ENCODE data around the gene ZNF865. TPM values are rescaled to one million over a fixed set of nuclear protein-coding genes. Genes with fewer than 3 reads are reported as not detected.

ZNF865 gene
- total RNA-seq, 1 experiment from 2014 or later = 21.7 TPM

DNA sequence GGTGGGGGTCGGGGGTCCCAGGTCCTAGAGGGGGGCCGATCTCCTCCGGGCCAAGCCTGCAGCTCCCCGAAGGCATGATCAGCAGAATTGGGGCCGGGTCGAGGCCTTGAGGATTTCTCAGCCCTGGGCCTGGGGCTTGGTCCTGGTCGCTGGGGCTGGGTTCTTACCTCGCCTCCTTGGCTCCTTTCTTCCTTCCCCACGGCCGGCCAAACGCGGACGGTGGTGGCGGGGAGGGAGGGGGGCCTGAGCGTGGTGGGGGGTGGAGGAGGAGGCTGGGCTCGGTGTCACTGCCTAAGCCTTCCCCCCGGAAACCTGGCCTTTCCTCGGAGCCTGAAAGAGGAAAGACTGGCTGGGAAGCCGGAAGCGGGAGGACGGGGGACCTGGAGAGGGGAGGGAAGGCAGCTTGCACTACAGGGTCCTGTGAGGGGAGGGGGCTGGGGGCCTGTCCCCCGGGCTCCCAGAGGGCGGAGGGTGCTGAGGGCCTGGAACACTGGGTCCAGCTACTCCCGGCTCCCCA lies 24.8 kb upstream of the ZNF865 start, which contains the start of gene ZNF579 (continued):
- TF ChIP-seq ZSCAN18 (CRISPR knock-in tag; IDR thresholded peaks at IDR 0.05) = no peak
- TF ChIP-seq, protein P1, sequence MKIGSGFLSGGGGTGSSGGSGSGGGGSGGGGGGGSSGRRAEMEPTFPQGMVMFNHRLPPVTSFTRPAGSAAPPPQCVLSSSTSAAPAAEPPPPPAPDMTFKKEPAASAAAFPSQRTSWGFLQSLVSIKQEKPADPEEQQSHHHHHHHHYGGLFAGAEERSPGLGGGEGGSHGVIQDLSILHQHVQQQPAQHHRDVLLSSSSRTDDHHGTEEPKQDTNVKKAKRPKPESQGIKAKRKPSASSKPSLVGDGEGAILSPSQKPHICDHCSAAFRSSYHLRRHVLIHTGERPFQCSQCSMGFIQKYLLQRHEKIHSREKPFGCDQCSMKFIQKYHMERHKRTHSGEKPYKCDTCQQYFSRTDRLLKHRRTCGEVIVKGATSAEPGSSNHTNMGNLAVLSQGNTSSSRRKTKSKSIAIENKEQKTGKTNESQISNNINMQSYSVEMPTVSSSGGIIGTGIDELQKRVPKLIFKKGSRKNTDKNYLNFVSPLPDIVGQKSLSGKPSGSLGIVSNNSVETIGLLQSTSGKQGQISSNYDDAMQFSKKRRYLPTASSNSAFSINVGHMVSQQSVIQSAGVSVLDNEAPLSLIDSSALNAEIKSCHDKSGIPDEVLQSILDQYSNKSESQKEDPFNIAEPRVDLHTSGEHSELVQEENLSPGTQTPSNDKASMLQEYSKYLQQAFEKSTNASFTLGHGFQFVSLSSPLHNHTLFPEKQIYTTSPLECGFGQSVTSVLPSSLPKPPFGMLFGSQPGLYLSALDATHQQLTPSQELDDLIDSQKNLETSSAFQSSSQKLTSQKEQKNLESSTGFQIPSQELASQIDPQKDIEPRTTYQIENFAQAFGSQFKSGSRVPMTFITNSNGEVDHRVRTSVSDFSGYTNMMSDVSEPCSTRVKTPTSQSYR (CRISPR knock-in tag; IDR thresholded peaks at IDR 0.05) = 0 out of 2 replicates have a peak, but pooled peaks have one; percentile 15

GRCh38 chr19:55581145-55581822 lies 24.2 kb upstream of the ZNF865 start:
- H3K4me1 Mint-ChIP-seq = peaks cover 12% of the 10 kb centered on the region
- ChIA-PET POLR2A (interaction anchor here (1.1 to 1.2 kb wide), 3 partner anchors 18 to 43 kb away, joined by 3 to 7 read pairs (median 3); partner anchors contain the start of genes FIZ1 and ZNF784), CTCF (interaction anchor here (0.5 to 2.0 kb wide), 5 partner anchors 18 to 435 kb away, joined by 5 to 20 read pairs (median 5); partner anchors contain the start of genes FIZ1 and ZNF865)
- H3K4me3 Mint-ChIP-seq = peak overlapping the region; percentile 86
- peak; percentile 3; the same call in 1 of the 2 replicates for ATAC-seq
- peak overlapping the region; percentile 90; the same call in 1 of the 2 replicates for H3K27ac Mint-ChIP-seq
- H3K27me3 Mint-ChIP-seq (ENCODE audit: low read depth) = peaks cover 20% of the 10 kb centered on the region
- no peaks in the 10 kb centered on the region for H3K9me3 Mint-ChIP-seq
- peaks cover 10% of the 10 kb centered on the region for H3K36me3 Mint-ChIP-seq
- peak; percentile 66 for DNase-seq (ENCODE audit: low spot score)
- TF ChIP-seq SMAD4 (CRISPR knock-in tag; IDR thresholded peaks at IDR 0.05) = peak; percentile 64; the same call in 1 of the 2 replicates
- no peak for TF ChIP-seq MXD4 (CRISPR knock-in tag; IDR thresholded peaks at IDR 0.05; ENCODE audit: borderline replicate concordance)
- 0 out of 2 replicates have a peak, but pooled peaks have one; percentile 56 for TF ChIP-seq E2F4 (CRISPR knock-in tag; IDR thresholded peaks at IDR 0.05; ENCODE audit: borderline replicate concordance, low read depth)
- TF ChIP-seq FOXJ3 (CRISPR knock-in tag; IDR thresholded peaks at IDR 0.05; ENCODE audit: borderline replicate concordance) = peak; percentile 74; the same call in 1 of the 2 replicates
- no peak for TF ChIP-seq NFATC4 (CRISPR knock-in tag; IDR thresholded peaks at IDR 0.05)
- TF ChIP-seq NFE2L1 (CRISPR knock-in tag; IDR thresholded peaks at IDR 0.05) = peak; percentile 37; the same call in 1 of the 2 replicates
- TF ChIP-seq, protein P2, sequence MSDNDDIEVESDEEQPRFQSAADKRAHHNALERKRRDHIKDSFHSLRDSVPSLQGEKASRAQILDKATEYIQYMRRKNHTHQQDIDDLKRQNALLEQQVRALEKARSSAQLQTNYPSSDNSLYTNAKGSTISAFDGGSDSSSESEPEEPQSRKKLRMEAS (CRISPR knock-in tag; IDR thresholded peaks at IDR 0.05) = no peak; the same call in 1 of the 2 replicates
- TF ChIP-seq, protein P3, sequence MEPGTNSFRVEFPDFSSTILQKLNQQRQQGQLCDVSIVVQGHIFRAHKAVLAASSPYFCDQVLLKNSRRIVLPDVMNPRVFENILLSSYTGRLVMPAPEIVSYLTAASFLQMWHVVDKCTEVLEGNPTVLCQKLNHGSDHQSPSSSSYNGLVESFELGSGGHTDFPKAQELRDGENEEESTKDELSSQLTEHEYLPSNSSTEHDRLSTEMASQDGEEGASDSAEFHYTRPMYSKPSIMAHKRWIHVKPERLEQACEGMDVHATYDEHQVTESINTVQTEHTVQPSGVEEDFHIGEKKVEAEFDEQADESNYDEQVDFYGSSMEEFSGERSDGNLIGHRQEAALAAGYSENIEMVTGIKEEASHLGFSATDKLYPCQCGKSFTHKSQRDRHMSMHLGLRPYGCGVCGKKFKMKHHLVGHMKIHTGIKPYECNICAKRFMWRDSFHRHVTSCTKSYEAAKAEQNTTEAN (CRISPR knock-in tag; IDR thresholded peaks at IDR 0.05) = no peak
- 0 out of 2 replicates have a peak, but pooled peaks have one; percentile 61 for TF ChIP-seq ZNF219 (CRISPR knock-in tag; IDR thresholded peaks at IDR 0.05; ENCODE audit: borderline replicate concordance)
- TF ChIP-seq USF1 (CRISPR knock-in tag; IDR thresholded peaks at IDR 0.05) = no peak; the same call in 1 of the 2 replicates
- no peak for TF ChIP-seq RELA (CRISPR knock-in tag; IDR thresholded peaks at IDR 0.05; ENCODE audit: borderline replicate concordance)
- TF ChIP-seq SMAD3 (CRISPR knock-in tag; IDR thresholded peaks at IDR 0.05; ENCODE audit: borderline replicate concordance) = peak; percentile 39; the same call in 1 of the 2 replicates
- TF ChIP-seq KAT7 (CRISPR knock-in tag; IDR thresholded peaks at IDR 0.05; ENCODE audit: borderline replicate concordance) = peak; percentile 47; the same call in 1 of the 2 replicates
- peak; percentile 69; the same call in 1 of the 2 replicates for TF ChIP-seq ETV6 (CRISPR knock-in tag; IDR thresholded peaks at IDR 0.05)
- TF ChIP-seq ZNF512 (CRISPR knock-in tag; IDR thresholded peaks at IDR 0.05; ENCODE audit: borderline replicate concordance) = no peak
- no peak for TF ChIP-seq ZNF416 (CRISPR knock-in tag; IDR thresholded peaks at IDR 0.05)
- TF ChIP-seq CDX4 (CRISPR knock-in tag; IDR thresholded peaks at IDR 0.05; ENCODE audit: borderline replicate concordance) = no peak
- TF ChIP-seq RORB (CRISPR knock-in tag; IDR thresholded peaks at IDR 0.05) = no peak
- peak; percentile 92 for TF ChIP-seq GTF2I (CRISPR knock-in tag; conservative IDR thresholded peaks at IDR 0.05)
